Breast epithelium (tissue), 4 donors: Measurements from ENCODE around the gene GATB. TPM values are rescaled to one million over a fixed set of nuclear protein-coding genes. Genes with fewer than 3 reads are reported as not detected.

ENCODE experiments used
- DNase-seq, 2 donors: peaks; one replicate each; pipeline ENCODE4 v3.0.0-alpha.2; 2019; ENCODE audit warnings: low spot score in 2 of 2
- H3K27ac ChIP-seq, 2 donors: fragments of 200-600 bp; sonication (generic) in 1 of 2; one replicate each; pipeline ENCODE4 v1.5.1; 2016 to 2019; ENCODE audit warnings: mild to moderate bottlenecking in 1 of 2
- H3K27me3 ChIP-seq, 2 donors: fragments of 200-600 bp; sonication (generic) in 1 of 2; one replicate each; pipeline versions ENCODE4 v1.5.1 to v1.6.0; 2017 to 2019; ENCODE audit warnings: control low read depth in 1 of 2, mild to moderate bottlenecking in 1 of 2
- H3K36me3 ChIP-seq: fragments of 200-600 bp; one replicate; pipeline ENCODE4 v1.5.1; 2019
- H3K4me1 ChIP-seq, 2 donors: fragments of 200-600 bp; sonication (generic); one replicate each; pipeline ENCODE4 v1.5.1; 2016 to 2019; ENCODE audit warnings: control low read depth in 1 of 2
- H3K4me3 ChIP-seq, 3 donors: fragments of 200-600 bp; sonication (generic); 1 replicate in 2 of 3; 2 replicates in 1 of 3; pipeline ENCODE4 v1.5.1; 2016 to 2019; ENCODE audit warnings: mild to moderate bottlenecking in 3 of 3, moderate library complexity in 2 of 3
- H3K9me3 ChIP-seq, 2 donors: fragments of 200-600 bp; sonication (generic) in 1 of 2; one replicate each; pipeline ENCODE4 v1.5.1; 2016 to 2019; ENCODE audit warnings: control low read depth in 1 of 2
- CTCF ChIP-seq, 3 donors: fragments of 450-650 bp; IDR thresholded peaks; one replicate each; pipeline ENCODE4 v1.5.1; 2016 to 2017; ENCODE audit warnings: antibody characterized with exemption in 3 of 3, mild to moderate bottlenecking in 3 of 3, moderate library complexity in 3 of 3
- POLR2A ChIP-seq: fragments of 450-650 bp; IDR thresholded peaks from one replicate; pipeline ENCODE4 v1.6.1; 2016; ENCODE audit warnings: antibody characterized with exemption, mild to moderate bottlenecking, moderate library complexity
- POLR2AphosphoS5 ChIP-seq, 3 donors: sonication (generic); formaldehyde crosslinking; IDR thresholded peaks; one replicate each; pipeline ENCODE4 v1.6.1; 2017; ENCODE audit warnings: antibody characterized with exemption in 3 of 3
- intact Hi-C: fragments of 100-400 bp; cut with DNase I; formaldehyde crosslinking; loops from one replicate; pipeline ENCODE4 v1.15.1; 2023; ENCODE audit warnings: low total_unique reads
- total RNA-seq, 3 donors: library from RNA; depleted of rRNA; stranded (reverse); fragments of >200 nt; gene quantifications; one replicate each; pipeline ENCODE4 v1.1.0, GENCODE V29; 2016

Gene GATB
- total RNA-seq, 3 donors from 2014 or later = 12.8 to 26.6 (median 20.6) TPM

GRCh38 chr4:151719956-151720334 lies 40.9 kb downstream of the GATB start:
- no peaks in the 10 kb centered on the region for H3K4me1 ChIP-seq
- TF ChIP-seq POLR2AphosphoS5 (IDR thresholded peaks at IDR 0.05) = no peak
- TF ChIP-seq POLR2A = no peak
- TF ChIP-seq CTCF (IDR thresholded peaks at IDR 0.05) = no peak
- intact Hi-C loops = no loop called here

DNA sequence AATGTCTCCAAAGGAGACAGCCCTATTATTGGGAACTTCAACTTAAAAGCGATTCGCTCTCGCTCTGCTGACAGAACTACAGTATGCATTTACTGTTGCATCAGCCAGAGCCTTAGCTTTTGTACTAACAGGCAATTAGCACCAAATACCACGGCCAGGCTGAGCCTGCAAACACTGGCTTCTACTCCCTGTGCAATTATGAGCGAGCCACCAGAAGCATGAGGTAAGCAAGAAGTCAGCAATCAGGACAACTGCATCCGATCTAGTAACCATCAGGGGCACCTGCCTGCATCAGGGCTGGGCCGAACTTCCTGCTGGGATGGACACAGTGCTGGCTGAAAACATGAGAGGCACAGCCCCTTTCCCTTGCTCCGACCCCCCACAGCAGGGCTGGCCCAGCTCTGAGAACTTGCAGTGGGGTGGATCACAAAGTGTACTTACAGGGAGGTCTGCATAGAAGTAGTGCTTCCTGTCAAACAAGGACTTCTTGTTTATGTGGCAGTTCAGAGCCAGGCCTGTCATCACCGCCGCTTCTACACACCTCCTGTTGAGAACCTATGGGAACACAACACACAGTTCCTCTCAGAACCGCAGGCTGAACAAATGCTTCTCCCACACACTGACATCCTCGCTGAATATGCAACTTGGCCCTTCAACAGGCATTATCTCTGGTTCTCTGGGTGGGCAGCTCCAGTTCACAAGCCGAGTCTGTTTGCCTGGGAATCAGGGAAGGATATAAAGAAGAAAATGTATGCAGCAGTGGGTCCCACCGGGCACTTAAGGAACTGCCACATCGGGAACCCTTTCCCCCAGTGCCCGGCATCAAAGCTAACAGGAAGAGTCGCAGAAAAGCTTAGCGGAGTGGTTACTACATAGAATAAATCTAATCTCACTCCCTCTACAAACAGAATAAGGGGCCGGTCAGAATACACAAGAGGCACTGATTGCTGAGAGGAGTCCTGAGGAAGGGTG lies 41.5 kb downstream of the GATB start:
- Histone ChIP-seq H3K9me3 (no peaks in the 10 kb centered on the region), H3K36me3 (no peaks in the 10 kb centered on the region), H3K4me1 (no peaks in the 10 kb centered on the region), H3K4me3 (no peak overlapping the region), H3K27ac (no peak overlapping the region), H3K27me3 (no peaks in the 10 kb centered on the region)
- intact Hi-C loops = no loop called here
- no peak for DNase-seq
- TF ChIP-seq POLR2A (no peak), CTCF (IDR thresholded peaks at IDR 0.05) (no peak), POLR2AphosphoS5 (IDR thresholded peaks at IDR 0.05) (no peak)

More at GRCh38 chr4:151719956-151720334, 40.9 kb downstream of the GATB start:
- Histone ChIP-seq H3K27ac (no peak overlapping the region), H3K36me3 (no peaks in the 10 kb centered on the region), H3K27me3 (no peaks in the 10 kb centered on the region), H3K9me3 (no peaks in the 10 kb centered on the region), H3K4me3 (no peak overlapping the region)
- no peak for DNase-seq

GRCh38 chr4:151717909-151718628 lies 42.7 kb downstream of the GATB start:
- TF ChIP-seq CTCF (IDR thresholded peaks at IDR 0.05) = no peak
- no peak for TF ChIP-seq POLR2A
- TF ChIP-seq POLR2AphosphoS5 (IDR thresholded peaks at IDR 0.05) = no peak

DNA sequence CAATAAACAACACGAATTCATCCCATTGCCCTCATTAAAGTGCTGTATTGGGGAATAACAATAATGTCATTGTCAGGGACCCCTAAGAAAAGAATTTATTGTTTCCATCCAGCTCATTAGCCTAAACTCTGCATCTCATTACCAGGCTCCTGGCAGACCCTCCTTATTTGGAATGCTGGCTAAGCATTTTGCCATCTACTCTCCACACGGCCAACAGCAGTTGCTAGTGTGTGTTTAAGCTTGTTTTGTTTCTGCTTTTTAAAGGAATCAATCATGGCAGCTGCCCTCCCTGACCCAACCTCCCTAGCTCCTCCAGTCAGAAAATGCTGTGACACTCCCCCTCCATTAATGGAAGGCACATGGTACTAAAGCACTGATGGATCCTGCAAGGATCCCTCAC lies 43.5 kb downstream of the GATB start:
- no peak for DNase-seq
- no peaks in the 10 kb centered on the region for H3K4me1 ChIP-seq
- no peak for TF ChIP-seq POLR2A
- no peak for TF ChIP-seq CTCF (IDR thresholded peaks at IDR 0.05)
- H3K9me3 ChIP-seq = no peaks in the 10 kb centered on the region
- no peaks in the 10 kb centered on the region for H3K36me3 ChIP-seq
- no peaks in the 10 kb centered on the region for H3K27me3 ChIP-seq
- no peak overlapping the region for H3K4me3 ChIP-seq
- no peak overlapping the region for H3K27ac ChIP-seq
- intact Hi-C loops = no loop called here

More at GRCh38 chr4:151717909-151718628, 42.7 kb downstream of the GATB start:
- H3K36me3 ChIP-seq = no peaks in the 10 kb centered on the region
- DNase-seq = no peak
- intact Hi-C loops = no loop called here
- H3K9me3 ChIP-seq = no peaks in the 10 kb centered on the region
- no peaks in the 10 kb centered on the region for H3K27me3 ChIP-seq
- H3K27ac ChIP-seq = no peak overlapping the region
- no peak overlapping the region for H3K4me3 ChIP-seq
- no peaks in the 10 kb centered on the region for H3K4me1 ChIP-seq

DNA sequence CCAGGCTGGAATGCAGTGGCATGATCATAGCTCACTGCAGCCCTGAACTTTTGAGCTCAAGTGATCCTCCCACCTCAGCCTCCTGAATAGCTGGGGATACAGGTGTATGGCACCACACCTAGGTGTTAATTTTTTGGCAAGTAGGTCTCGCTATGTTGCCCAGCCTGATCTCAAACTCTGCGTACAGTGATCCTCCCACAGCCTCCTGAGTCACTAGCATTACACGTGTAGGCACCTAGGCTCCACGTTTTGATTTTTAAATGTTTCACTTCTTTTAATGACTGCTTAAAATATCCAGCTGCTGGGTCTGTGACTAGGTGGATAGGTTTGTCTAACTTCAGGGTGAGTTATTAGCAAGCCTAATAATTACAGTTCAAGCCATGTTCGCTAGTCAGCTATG lies 44.5 kb downstream of the GATB start:
- no peaks in the 10 kb centered on the region for H3K27me3 ChIP-seq
- DNase-seq = no peak
- TF ChIP-seq CTCF (IDR thresholded peaks at IDR 0.05) (no peak), POLR2AphosphoS5 (IDR thresholded peaks at IDR 0.05) (no peak), POLR2A (no peak)
- no peak overlapping the region for H3K27ac ChIP-seq
- H3K4me3 ChIP-seq = no peak overlapping the region
- H3K4me1 ChIP-seq = no peaks in the 10 kb centered on the region
- no peaks in the 10 kb centered on the region for H3K36me3 ChIP-seq
- no peaks in the 10 kb centered on the region for H3K9me3 ChIP-seq
- intact Hi-C loops = no loop called here
